Activated naive CD4-positive, alpha-beta T cell (primary cell): ENCODE results near the gene PCK2.

Experiments used
- DNase-seq, 4 experiments: peaks; one replicate each; lab custom pipeline; 2025; lab: John Stamatoyannopoulos, UW

PCK2 gene

DNA sequence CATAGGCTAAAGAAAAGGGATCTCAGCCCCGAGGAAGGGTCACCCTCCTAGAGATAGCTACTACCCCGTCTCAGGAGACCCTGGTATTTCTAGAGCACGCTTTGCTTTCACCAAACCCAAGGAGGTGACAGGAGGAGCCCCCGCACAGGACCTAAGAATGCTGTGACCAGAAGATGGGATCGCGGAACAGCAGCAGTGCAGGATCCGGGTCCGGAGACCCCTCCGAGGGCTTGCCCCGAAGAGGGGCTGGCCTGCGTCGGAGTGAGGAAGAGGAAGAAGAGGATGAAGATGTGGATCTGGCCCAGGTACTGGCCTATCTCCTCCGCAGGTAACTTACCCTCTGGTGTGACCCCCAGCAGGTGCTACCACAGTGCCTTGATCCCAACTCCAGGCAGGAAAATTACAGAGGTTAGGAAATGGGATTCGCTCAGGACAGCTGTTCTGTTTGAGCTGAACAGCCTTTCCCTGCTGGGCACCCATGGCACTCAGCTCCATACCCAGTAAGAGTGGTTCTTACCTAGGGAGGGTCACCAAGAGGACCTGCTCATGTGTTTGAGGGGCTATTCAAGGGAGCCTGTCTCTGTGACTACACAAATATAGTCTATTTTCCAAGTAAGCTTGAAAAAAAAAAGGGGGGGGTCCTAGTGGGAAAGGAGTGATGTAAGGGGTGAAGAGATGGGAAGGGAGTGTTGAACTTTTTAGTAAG lies 21.5 kb downstream of the PCK2 start:
- DNase-seq, result no peak

GRCh38 chr14:24116128-24116814 lies 22.2 kb downstream of the PCK2 start:
- DNase-seq, result no peak

DNA sequence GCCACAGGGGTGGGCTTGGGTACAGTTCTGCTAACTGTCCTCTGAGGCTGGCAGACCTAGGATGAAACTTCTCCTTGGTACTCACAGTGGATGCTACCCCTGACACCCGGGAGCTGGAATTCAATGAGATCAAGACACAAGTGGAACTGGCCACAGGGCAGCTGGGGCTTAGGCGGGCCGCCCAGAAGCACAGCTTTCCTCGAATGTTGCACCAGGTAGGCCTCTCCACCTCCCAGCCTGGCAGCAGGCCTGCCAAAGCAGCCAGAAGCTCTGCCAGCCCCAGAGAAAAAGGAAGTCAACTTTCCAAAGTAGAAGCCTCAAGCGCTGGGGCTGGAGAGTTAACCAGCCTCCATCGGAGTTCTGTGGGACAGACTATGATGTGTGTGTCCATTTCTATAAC lies 23.1 kb downstream of the PCK2 start:
- DNase-seq, result no peak

DNA sequence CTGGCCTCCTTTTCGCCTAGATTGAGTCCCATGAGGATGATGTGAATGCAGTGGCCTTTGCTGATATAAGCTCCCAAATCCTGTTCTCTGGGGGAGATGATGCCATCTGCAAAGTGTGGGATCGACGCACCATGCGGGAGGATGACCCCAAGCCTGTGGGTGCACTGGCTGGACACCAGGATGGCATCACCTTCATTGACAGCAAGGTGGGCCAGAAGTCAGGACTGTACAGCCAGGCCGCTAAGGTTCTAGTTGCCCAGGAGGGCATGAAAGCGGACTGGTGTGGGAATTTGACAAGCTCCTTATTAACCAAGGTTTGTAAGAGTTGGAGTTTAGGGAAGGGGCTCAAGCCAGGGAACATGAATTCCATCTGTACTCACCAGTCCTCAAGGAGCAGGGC lies 25.6 kb downstream of the PCK2 start:
- DNase-seq, result no peak

- no peak for DNase-seq
These were observed 27.1 kb downstream of the PCK2 start for GRCh38 chr14:24121210-24121609.

- no peak for DNase-seq
These were observed 28.3 kb downstream of the PCK2 start for GRCh38 chr14:24122416-24122815.

- no peak for DNase-seq
These were observed 28.8 kb downstream of the PCK2 start for GRCh38 chr14:24122898-24123297.

DNA sequence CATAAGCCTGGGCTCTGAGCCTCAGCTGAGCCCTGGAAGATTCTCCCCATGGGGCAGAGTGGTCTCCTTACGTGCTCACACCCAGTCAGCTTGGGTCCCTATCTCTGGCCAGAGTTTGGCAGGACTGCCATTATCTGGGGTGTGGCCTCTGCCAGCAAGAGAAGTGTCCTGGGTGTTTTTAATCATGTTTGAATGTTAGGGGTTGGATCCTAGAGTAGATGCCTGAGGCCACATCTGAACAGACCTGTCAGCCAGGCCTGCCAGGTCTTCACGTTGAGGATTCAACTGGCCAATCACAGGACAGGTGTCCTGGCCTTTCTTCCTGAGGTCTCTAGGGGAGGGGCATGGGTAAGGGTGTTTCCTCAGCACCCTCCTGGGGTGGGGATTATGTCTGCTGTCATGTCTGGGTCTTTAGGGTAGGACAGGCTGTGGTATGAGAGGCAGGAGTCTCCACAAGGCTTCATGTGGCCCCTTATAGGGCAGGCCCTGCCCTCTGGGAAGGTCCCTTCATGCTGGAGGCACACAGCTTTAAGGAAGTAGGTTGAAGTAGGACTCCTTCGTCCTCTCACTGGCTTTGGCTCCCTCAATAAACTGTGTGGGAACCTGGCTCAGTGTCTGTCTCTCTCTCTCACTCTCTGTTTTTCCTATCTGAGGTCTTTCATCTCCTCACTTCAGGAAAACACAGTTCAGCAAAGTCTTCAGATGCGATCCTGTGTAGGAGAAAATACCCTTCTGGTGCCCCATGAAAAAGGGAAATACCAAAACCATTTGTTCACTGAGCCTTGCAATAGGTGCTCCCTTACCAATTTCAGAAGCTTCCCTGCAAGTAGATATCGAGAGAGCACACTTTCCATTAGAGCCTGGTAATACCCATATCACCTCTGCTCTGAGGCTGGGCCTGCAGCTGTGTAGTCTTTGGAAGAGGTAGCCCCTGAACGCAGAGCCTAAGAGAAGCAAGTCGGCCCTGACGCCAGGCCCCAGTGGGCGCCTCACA lies 29.6 kb downstream of the PCK2 start:
- DNase-seq, result no peak

DNA sequence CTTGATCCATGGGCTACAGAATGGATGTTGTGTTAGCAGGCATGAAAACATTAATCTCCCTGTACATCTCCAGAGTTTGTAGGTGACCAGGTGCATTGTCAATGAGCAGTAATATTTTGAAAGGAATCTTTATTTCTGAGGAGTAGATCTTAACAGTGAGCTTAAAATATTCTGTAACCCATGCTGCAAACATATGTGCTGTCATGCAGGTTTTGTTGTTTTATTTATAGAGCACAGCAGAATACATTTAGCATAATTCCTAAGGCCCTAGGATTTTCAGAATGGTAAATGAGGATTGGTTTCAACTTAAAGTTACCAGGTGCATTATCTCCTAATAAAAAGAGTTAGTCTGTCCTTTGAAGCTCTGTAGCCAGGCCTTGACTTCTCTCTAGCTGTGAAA lies 32.8 kb downstream of the PCK2 start:
- no peak for DNase-seq

DNA sequence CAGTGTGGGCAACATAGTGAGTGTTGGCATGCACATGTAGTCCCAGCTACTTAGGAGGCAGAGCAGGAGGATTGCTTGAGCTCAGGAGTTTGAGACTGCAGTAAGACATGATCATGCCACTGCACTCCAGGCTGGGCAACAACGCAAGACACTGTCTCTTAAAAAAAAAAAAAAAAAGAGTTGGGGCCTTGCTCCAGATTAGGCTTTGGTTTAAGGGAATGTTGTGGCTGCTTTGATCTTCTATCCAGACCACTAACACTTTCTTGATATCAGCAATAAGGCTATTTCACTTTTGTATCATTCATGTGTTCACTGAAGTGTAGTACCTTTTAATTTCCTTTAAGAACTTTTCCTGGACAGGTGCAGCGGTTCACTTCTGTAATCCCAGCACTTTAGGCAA lies 33.6 kb downstream of the PCK2 start:
- no peak for DNase-seq

- DNase-seq, result no peak
These were observed 35.4 kb downstream of the PCK2 start for GRCh38 chr14:24129410-24129998.

GRCh38 chr14:24130380-24130716 lies 36.2 kb downstream of the PCK2 start, which contains the start of gene FITM1:
Gene FITM1 (plus strand): TSS chr14:24130659. CDS start chr14:24131564, 905 bp downstream.
- no peak for DNase-seq

DNA sequence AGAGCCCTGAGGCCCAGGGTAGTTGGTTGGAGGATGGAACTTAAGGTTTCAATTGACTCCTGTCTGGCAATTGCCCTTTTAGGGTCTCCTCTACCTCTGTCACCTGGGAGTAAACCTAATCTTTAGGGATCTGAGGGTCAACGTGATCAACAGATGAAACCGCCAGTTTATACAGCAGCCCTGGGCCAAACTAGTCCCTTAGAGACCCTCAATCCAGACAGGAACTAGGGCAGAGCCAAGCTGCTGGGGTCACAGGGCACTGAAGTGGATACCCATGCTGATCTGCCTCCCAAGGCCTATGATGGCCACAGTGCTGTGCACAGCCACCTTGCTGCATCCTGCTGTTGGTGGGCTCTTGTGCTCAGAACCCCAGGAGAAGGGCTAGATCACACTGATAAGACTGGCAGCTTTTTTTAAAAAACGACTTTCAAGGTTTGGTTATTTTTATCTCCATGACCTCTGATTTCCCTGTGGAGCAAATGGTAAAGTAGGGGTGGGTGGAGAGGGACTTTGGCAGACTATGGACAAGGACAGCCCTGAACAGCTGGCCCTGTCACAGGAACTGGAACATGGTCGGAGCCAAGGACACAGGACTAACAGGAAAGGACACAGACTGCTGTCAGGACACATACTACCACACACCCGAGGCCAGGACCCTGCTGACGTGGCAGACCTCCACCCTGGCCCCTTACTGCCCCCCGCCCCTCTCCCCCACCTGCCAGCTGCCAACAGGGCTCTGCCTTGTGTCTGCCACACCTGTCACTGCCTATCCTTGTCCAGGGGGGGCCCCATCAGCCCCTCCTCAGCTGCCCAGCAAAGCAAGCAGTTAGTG lies 36.8 kb downstream of the PCK2 start:
- no peak for DNase-seq

- no peak for DNase-seq
These were observed 37.4 kb downstream of the PCK2 start for GRCh38 chr14:24131549-24131966.

- DNase-seq, result peak in 1 of 4 experiments; percentile 47
These were observed 38.1 kb downstream of the PCK2 start for GRCh38 chr14:24132061-24132685.

GRCh38 chr14:24132976-24133375 lies 38.9 kb downstream of the PCK2 start:
- DNase-seq, result no peak

DNA sequence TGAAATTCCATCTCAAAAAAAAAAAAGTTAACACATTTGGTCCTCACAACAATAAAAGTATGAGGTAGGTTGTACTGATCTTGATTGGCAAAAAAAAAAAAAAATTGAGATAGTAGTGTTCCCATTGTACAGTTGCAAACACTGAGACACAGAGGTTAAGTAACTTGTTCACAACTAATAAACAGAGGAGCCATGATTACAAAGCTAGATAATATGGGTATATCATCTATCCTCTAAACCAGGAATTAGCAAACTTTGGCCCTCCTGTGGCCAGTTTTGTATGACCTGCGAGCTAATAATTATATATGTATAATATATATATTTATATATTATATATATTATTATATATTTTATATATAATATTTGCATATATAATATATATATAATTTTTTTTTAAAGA lies 39.6 kb downstream of the PCK2 start:
- DNase-seq, result no peak

GRCh38 chr14:24135584-24135833 lies 41.4 kb downstream of the PCK2 start:
- no peak for DNase-seq

DNA sequence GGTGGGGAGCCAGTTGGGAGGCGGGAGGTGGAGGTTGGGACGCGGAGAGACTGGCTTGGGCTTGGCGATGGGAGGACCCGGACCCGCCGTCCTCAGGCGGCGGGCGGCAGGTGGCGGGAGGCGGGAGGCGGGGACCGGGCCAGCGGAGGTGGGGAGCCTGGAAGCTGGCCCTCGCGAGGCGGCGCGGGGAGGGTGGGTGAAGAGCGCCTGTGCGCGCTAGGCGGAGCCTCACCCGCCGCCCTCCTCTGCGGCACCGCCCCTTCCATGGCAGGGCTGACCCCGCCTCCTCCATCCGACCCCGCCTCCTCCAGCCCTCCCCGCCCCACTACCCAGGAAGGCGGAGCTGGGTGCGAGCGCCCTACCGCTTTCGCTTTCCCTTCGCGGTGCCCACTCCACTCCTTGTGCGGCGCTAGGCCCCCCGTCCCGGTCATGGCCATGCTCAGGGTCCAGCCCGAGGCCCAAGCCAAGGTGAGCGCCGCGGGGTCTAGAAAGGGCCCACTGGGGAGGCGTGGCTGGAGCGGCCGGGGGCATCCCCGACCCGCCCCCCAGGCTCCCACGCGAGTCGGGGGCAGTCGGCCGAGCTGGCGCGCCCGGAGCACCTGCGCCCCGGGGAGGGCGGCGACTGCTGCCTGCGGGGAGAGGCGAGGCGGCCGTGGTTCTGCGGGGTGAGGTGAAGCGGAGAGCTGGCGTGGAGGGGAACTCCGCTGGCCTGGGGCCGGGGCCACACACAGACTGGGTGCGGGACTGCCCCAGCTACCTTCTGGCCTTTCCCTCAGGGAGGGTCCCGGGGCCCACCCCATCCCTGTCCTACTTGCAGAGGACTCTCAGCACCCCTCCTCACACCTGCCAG lies 41.9 kb downstream of the PCK2 start, which contains the start of gene PSME1:
Gene PSME1, plus strand, starts transcription at position 361 of the 850 bp plus-strand sequence. Its CDS starts 69 bp downstream, at position 430.
- DNase-seq, result peak; percentile 82 to 95 (median 89)
